Stimulated activated CD4-positive, alpha-beta T cell treated with anti-CD3 and anti-CD28 coated beads, Interleukin-15, amount 100 ng/mL, for 24 hours (primary cell): ENCODE measurements around the gene SEC61B.

Experiments
- DNase-seq: peaks from one replicate; pipeline ENCODE4 v3.0.0-alpha.2; 2020

The SEC61B gene

DNA sequence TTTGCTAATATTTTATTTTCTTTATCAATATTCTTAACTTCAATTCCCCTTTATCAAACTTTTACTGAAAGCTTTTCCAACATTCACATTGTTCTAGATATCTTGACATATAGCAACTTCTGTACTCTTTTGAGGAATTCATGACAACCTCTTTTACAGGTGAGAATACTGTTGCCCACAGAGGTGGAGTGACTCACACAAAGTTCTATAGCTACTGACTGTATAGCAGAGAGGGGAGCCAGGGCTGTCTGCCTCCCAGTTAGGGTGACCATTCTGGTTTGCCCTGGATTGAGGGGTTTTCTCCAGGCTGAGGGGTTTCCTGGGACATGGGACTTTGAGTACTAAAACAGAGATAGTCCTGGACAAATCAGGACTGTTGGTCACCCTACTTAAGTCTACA is 16.2 kb downstream of the SEC61B start:
- no peak for DNase-seq

DNA sequence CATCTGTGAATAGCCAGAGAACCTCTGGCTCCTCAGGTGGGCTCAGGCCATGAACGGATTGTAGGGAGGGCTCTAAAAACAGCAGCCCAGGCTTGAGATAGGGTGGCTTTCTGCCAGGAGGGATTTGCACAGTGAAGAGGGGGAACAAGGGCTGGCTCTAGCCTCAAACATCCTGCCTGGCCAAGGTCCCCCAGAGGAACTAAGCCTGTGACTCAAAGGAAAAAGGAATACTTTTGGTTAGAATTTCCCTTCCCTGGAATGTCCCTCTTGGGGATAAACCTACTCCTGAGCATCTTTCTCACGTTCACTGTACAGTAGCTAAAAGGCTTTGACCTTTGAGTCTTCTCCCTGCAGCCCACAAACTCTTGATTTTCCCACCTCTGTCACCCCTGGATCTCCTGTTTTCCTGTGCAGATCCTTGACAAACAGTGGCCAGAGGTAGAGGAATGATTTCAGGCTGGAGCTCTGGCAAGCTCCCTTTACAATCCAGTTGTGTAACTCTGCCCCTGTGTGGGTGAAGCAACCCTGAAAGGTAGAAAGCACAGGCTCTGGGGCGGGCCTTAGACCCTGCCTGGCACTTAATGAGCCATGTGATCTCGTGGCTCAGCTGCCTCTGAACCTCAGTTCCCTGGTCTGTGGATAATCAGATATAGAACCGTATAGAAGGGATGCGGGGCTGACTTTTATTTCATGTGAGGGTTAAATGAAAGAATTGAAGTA is 17.4 kb downstream of the SEC61B start:
- DNase-seq = no peak

DNA sequence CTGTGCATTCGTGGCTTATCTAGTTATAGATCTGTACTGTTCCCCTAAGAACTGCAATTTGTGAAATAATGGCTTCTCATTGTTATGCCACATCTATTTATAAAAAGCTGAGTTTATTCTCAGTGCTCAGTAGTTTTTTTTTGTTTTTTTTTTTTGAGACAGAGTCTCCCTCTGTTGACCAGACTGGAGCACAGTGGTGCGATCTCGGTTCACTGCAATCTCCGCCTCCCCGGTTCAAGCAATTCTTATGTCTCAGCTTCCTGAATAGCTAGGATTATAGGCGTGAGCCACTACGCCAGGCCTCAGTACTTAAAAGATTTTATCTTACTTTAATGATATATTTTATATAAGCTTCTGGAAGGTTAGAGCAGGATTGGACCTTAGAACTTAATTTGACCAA is 19.0 kb downstream of the SEC61B start:
- no peak for DNase-seq

DNA sequence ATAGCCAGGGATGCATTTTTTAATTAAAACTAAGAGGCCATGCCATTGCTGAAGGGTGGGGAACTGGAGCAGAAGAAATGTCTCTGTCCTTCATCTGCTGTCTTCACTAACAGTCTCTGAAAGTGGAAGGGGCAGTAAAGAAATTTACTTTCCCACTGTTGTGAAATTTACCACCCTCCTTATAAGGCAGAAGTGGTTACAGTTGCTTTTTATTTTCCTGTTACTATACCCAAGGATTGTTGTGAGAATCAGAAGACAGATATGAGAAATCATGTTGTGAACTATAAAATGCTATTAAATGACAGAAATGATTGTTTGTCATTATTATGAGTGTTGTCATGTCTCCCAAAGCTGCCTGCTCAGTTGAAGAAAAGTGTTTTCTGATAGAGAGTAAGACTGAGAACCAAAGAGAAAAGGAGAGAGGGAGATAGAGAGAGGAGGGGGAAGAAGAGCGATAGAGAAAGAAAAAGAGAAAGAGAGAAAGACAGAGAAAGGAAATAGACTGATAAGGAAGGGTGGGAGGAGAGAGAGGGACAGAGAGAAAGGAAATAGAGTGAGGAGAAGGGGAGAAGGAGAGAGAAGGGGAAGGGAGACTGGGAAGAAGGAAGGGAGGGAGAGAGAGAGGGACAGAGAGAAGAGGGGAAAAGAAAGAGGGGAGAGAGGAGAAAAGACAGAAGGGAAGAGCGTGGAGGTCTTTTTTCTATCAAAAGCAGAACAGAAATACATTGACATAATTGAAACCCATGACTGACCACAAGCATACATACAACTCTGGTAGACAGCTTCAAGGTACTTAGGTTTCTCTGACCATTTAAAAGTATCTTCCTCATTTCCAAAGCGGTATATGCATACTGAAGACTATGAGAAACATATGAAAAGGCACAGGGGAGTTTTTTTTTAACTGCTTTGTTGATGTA is 22.5 kb downstream of the SEC61B start:
- DNase-seq = no peak

DNA sequence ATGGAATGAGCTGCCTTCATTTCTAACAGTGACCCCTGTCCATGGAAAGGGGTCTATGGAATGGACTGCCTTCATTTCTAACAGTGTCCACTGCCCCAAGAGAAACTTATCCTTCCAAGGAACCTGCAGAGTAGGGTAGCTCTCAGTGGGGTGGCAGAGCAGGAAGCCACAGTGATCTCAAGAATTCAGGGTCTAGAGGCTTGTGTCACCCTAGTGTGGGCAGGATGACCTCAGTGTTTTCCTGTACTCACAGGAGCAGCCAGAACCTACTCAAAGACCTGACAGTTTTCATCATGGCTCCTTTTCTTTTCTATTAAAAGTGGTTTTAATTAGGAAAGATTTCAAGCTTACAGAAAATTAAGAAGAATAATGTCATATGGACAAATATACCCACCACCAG is 27.5 kb downstream of the SEC61B start:
- peak; percentile 26 for DNase-seq

DNA sequence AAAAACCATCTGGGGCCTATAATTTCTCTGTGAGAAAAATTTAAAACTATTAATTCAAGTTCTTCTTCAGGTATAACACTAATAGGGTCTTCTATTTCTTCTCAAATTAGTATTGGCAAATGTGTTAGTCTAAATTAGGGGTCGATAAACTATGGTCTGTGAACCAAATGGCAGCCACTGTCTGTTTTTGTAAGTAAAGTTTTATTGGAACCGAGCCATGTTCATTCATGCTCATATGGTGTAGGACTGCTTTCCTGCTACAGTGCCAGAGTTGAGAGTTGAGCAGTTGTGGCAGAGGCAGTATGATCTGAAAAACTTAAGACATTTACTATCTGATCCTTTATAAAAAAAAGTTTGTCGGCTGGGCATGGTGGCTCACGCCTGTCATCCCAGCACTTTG is 29.1 kb downstream of the SEC61B start:
- DNase-seq = no peak

DNA sequence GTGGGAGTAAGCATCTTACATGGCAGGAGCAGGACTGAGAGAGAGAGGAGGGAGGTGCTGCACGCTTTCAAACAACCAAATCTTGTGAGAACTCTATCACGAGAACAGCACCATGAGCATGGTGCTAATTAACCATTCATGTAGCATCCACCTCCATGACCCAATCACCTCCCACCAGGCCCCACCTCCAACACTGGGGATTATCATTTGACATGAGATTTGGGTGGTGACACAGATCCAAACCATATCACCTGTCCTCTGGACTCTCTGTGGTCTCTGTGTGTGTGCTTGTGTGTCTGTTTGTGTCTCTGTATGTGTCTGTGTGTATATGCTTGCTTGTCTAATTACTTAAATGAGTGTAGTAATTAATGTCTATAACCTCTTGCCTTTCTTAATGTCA is 31.1 kb downstream of the SEC61B start:
- DNase-seq = peak; percentile 51

DNA sequence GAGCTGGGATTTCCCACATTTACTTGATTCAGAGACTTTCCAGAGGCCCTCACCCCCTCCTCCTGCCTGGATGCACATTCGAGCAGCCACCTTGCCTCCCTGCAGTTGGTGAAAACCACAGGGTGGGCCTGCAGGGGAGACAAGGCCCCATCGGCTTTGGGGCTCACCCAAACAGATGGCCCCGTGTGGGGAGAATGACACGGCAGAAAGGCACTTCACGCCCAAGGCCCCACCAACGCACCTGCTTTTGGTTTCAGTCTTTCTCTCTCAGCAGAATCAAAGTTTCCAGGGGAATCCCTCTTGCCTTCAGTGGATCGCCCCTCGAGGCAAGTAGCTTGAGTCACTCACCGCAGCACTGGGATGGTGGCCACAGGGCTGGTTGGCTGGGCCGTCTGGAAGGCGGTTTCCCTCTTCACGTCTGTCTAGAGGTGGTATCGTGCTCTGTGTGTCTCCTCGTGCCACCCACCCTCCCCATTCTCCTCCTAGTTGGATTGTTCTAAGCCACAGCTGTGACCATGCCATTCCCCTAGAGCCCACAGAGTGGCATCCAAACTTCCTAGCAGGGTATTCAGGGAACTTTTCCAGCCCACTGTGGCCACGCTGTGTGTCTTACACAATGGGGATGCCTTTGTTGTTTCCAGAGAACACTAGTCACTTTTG is 31.8 kb downstream of the SEC61B start:
- peak; percentile 93 for DNase-seq

DNA sequence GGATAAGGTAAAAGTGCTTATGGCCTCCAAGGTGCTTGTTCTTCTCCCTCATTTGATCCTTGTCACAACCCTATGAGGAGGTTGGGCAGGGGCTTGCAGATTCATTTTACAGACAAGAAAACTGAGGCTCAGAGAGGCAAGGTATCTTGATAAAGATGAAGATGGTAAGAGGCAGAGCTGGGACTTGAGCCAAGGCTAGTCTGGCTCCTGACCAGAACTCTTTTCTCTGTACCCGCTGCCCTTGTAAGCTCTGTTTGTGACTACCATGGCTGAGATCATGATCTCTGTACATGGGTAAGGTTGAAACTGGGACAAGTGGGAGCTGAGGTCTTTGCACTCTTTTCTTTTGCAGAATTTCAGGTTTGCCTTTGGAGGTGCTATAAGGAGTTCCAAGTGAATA is 33.6 kb downstream of the SEC61B start:
- DNase-seq = no peak

DNA sequence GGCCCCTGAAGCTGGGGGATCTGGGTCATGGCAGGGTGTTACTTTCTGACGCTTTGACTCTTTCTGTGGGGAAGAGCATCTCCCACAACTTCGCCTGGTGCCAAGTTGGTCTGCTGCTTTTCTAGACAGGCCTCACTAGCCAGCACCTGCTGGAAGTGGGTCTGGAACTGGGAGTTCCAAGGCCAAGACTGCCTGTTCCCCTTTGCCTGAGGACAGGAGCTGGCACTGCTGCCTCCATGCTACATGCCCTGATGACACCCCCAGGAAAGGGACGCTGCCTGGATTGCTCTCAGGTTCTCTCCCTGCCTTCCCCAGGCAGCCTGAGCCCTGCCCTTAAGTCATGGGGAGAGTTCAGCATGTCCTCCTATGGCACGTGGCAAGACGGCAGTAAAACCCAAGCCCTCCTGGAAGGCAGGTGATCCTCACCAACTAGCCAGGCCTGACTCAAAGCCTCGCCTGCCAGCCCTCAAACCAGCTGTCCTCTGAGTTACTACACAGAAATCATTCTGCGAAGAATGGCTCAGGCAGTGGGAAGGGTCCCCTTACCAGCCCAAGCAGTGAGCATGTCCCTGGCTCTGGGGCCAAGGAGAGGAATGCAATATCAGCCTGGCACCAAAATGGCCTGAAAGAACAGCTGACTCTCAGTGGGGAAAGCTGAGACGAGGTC is 35.8 kb downstream of the SEC61B start:
- DNase-seq = no peak

DNA sequence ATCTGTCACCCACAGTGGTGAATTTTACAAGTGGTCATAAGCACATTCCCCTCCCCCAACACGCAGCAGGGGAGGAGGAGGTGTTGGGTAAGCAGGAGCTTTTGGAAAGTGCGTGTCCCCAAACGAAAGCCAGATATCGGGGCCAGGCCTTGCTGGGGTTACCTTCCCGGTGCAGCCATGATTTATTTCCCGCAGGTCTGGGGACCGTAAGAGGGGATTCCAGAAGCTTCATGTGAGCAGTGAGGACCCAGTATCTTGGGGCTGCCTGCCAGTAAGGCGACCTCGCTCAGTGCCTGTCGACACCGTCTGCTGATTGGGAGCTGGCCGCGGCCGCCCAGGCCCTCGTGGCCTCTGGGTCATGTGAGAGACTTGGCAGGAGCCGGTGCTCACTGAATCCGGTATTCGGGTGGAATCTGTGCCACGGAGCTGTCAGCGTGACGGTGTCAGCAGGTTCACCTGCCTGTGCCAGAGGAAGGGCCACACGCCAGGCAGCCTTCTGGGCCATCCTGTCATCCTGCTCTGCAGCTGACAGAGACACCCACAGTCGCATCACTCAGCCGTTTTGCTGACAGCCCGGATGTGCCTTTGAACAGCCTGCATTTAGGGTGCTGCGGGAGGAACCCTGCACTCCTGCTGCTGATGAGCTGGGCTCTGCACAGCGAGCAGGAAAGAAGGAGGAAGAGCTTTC is 37.3 kb downstream of the SEC61B start:
- DNase-seq = peak; percentile 51

DNA sequence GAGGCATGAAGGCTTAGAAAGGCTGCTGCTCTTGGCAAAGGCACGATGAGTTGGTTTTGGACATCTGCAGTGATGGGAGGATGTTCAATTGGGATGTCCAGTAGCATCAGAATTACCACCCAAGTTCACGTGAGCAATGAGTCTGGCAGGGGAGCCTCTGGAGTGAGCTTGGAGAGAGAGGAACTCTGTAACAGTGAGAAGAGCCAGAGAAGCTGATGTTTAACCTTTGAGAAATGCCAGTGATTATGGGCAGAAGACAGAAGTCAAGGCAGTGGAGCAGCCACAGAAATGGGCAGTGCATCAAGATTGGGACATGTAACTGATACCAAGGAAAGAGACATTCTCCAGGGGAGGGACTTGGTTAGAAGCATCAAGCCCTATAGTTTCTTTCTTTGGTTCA is 39.8 kb downstream of the SEC61B start:
- no peak for DNase-seq

DNA sequence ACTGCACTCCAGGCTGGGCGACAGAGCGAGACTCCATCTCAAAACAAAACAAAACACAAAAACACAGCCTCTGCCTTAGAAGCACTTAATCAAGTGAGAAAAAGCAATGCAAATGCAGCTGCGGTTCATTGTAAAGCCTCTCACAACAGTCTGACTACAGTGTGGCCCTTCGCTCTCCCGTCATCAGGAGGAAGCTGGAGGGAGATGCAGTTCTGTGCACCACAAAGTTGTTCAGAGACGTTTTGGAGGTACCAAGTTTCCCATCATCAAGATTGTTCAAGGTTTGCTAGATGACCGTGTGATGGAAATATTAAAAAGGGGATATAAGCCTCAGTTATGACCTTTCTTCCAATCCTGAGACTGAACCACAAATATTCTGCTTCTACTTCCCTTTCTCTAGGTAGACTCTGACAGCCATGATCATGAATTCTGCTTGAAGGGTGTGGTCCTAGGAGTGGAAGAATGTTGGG is 40.9 kb downstream of the SEC61B start:
- DNase-seq = no peak

DNA sequence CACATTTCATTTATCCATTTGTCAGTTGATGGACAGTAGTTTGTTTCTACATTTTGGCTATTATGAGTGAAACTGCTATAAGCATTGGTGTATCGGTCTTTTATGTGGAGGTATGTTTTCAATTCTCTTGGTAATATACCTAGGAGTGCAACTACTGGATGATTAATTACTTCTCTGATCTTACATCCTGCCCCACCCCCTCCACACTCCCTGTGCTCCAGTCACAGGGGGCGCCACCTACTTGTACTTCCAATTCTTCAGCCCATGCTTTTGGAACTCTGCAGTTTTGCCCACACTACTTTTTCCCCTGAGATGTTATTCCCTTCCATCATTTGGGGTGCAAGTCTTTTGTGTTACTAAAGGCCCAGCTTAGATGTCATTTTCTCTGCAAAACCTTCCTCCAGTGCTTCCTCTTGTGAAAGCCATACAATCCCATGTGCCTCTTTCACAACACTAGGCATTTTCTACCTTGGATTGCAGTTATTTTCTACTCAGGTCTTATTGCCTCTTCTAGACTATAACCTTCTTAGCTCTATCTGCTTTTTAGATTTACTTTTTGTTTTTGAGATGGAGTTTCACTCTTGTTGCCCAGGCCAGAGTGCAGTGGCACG is 42.1 kb downstream of the SEC61B start:
- peak; percentile 53 for DNase-seq

DNA sequence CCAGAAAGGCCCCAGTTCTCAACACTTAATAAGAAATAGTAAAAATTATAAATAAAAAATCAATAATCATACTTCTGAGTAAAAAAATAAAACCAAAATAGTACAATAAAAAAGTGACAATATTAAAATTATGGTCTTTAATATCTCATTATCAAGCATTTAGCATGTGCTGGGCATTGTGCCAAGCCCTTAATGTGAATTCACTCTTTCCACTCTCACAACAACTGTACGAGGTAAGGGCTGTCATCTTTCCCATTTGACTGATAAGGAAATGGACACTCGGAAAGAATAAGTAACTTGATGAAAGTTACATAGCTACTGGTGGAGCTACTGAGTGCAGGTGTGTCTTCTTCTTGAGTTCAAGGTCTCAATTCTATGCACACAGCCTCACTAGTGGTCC is 43.6 kb downstream of the SEC61B start:
- no peak for DNase-seq

DNA sequence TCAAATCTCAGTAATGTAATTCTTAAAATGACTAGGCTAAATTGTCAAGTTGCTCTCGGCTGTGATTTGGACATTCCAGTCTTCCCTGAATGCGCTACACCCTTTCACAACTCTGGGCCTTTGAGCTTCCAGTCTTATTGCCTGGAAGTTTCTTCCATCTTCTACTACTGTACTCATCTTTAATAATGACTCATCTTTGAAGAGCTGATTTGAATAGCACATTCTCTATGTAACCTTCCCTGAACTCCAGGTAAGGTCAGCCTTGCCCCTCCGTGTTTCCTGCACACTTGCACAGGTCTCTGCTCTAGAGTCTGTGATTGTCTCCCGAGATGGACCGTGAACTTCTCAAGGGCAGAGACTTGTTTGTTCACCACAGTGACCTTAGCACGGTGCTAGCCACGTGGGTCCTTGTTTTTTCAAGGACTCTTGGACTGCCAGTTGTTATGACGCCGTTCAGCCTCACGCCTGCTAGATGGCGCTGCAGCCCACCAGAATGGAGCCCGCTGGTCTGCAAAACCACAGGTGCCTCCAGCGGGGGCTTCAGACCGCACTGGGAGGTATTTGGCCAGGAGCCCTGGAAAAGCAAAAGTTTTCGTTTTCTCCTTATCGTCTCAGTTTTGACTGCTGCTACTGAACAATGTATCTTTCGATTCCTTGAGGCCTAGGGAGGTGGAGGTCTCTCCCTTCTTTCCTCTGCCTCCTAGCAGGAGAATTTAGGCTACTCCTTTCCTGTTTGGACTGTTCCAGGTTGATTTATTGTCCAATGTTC is 44.4 kb downstream of the SEC61B start:
- DNase-seq = peak; percentile 77

DNA sequence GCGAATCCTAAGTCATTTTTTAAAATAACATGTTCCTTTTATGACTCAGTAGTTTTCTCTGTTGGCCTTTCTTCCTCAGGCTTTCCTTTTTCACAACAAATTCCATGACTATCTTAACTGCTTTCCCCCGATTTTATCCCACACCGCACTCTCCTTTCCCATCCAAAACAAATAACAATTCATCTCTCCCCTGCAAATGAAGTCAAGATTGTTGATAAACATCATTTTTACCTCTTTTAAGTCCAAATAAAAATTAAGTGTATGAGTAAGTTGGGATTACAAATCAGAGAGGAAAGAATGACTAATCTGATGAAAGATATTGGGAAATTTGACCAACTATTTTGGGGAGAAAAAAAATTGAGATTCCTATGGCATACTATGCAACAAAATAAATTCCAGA is 47.3 kb downstream of the SEC61B start:
- no peak for DNase-seq

DNA sequence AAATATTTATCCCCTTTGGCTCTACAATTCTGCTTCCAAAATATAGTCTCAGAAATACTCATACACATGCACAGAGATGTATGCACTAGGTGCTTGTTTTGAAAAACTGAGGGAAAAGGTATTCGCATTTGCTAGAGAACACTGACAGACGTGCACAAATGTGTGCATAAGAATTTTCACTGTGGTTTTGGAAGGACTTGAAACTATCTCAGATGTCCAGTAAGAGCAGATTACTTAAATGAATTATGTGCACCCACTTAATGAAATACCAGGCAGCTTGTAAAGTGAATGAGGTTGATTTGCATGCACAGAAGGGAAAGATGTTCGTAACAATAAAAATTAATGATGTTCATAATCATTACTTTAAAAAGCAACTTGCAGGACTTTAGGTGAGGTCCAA is 48.4 kb downstream of the SEC61B start:
- no peak for DNase-seq

DNA sequence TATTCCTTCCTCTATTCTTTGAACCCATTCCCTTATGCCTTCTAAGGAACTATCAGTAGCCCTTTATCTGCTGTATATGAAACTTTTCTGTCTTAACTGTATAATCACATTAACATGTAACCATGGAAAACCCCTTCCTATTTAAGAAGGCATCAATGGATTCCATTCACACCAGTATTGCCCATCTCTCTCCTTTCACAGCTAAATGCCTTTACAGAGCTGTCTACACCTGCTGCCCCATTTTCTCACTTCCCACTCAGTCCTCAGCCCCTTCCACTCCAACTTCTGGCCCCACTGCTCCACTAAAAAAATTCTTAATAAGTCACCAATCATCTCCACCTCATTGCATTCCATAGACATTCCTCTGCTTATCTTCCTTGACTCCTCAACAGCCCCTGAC is 50.8 kb downstream of the SEC61B start:
- no peak for DNase-seq

DNA sequence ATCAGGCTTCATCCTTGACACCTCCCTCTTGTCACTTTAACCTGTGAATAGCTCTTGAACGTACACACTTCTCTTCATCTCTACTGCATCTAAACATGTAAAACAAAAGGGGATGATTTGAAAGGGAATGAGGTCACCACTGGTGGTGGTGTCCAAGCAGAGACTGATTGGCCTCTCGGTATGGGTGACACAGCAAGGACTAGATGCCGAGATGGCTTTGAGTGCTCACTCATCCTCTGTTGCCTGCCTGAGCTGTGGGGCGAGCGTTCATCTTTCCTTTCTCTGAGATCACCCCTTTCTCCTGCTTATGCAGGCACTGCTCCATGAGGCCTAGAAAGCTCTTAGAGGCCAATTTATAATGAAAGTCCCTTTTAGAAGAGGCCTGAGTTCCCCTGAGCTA is 51.9 kb downstream of the SEC61B start:
- DNase-seq = no peak

DNA sequence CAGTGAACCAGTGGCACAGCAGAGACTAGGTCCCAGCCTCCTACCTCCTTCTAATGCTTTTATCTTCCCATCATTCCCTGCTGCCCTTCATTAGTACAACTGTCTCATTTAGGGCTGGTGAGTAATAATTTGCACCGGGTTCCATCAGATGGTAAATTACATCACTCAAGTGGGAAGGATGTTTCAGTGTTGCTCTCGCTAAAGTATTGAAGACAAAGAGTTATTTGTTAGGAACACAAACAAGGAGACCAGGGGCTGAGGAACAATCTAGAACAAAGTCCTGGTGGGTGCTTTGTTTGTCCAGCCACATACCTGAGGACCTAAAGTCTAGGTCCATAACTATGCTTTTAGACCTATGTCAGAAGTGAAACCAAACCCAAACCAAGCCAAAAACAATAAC is 52.4 kb downstream of the SEC61B start:
- DNase-seq = no peak
